GM04504 (cell line): Measurements from ENCODE around the gene PKD2L1.
"Not testable (repeated sequence)": the region's sequence is repeated elsewhere in the genome, so short reads cannot be mapped to it uniquely, and the experiment has no call there.

Experiments used
- DNase-seq: peaks from one replicate; pipeline ENCODE4 v3.0.0-alpha.2; 2012; ENCODE audit warnings: low read depth

PKD2L1 gene

GRCh38 chr10:100330079-100330478, at the start of gene PKD2L1:
Gene PKD2L1 (minus strand): TSS chr10:100330228. CDS start chr10:100330103, 125 bp downstream.
- no peak for DNase-seq

- DNase-seq = no peak
These were observed 47.8 kb upstream of the PKD2L1 start for GRCh38 chr10:100377830-100378229.

- not testable (repeated sequence) for DNase-seq
These were observed 46.6 kb upstream of the PKD2L1 start for GRCh38 chr10:100376656-100377055.

GRCh38 chr10:100374677-100375353, 44.8 kb upstream of the PKD2L1 start:
- DNase-seq = not testable (repeated sequence)

- no peak for DNase-seq
These were observed 44.2 kb upstream of the PKD2L1 start for GRCh38 chr10:100374200-100374655.

- peak; percentile 97 for DNase-seq
These were observed 43.5 kb upstream of the PKD2L1 start for GRCh38 chr10:100373298-100374199.

- DNase-seq = no peak
These were observed 42.6 kb upstream of the PKD2L1 start for GRCh38 chr10:100372415-100373297.

GRCh38 chr10:100371482-100372027, 41.5 kb upstream of the PKD2L1 start:
- DNase-seq = no peak

- peak; percentile 64 for DNase-seq
These were observed 40.9 kb upstream of the PKD2L1 start for GRCh38 chr10:100370714-100371481.

GRCh38 chr10:100368721-100369120, 38.7 kb upstream of the PKD2L1 start:
- DNase-seq = no peak

- peak; percentile 60 for DNase-seq
These were observed 34.8 kb upstream of the PKD2L1 start for GRCh38 chr10:100364735-100365391.

- no peak for DNase-seq
These were observed 34.1 kb upstream of the PKD2L1 start for GRCh38 chr10:100364175-100364574.

- DNase-seq = no peak
These were observed 32.8 kb upstream of the PKD2L1 start for GRCh38 chr10:100362570-100363496.

GRCh38 chr10:100360234-100360633, 30.2 kb upstream of the PKD2L1 start:
- no peak for DNase-seq

GRCh38 chr10:100359529-100360150, 29.6 kb upstream of the PKD2L1 start:
- no peak for DNase-seq

- DNase-seq = no peak
These were observed 29.0 kb upstream of the PKD2L1 start for GRCh38 chr10:100359030-100359432.

- no peak for DNase-seq
These were observed 27.2 kb upstream of the PKD2L1 start for GRCh38 chr10:100357059-100357858.
